HCT116 (cell line): Measurements from ENCODE around the gene ZNF367.

Source experiments
- ATF3 ChIP-seq: IDR thresholded peaks from 2 replicates; pipeline ENCODE4 v1.6.1; 2012
- CTCF ChIP-seq, 3 experiments: fragments of 200-600 bp in 1 of 3; sonication (generic) in 1 of 3; IDR thresholded peaks in 2 of 3; conservative IDR thresholded peaks in 1 of 3; 2 replicates each; pipeline ENCODE4 v1.5.1; 2012 to 2017; ENCODE audit warnings: low read depth in 2 of 3, low read length in 2 of 3, antibody characterized with exemption in 1 of 3, borderline replicate concordance in 1 of 3, control low read depth in 1 of 3, mild to moderate bottlenecking in 1 of 3, mixed read lengths in 1 of 3, mixed run types in 1 of 3, moderate library complexity in 1 of 3; ENCODE audit not compliant: insufficient read depth in 1 of 3
- POLR2A ChIP-seq: IDR thresholded peaks from 2 replicates; pipeline ENCODE4 v1.7.0; 2011; ENCODE audit warnings: borderline replicate concordance; ENCODE audit not compliant: insufficient read depth, insufficient read length; ENCODE audit errors: extremely low read depth

- TF ChIP-seq POLR2A (no peak), CTCF (IDR thresholded peaks at IDR 0.05 in 2 of 3, conservative IDR thresholded peaks at IDR 0.05 in 1 of 3; ENCODE audit: borderline replicate concordance in 1 of 3, insufficient read depth in 1 of 3, low read depth in 2 of 3, low read length in 2 of 3) (no peak), ATF3 (no peak)
Observed at GRCh38 chr9:96449523-96449844, 31.3 kb upstream of the ZNF367 start.
